H1 (cell line): Measurements from ENCODE around the gene MYLK4. TPM values are rescaled to one million over a fixed set of nuclear protein-coding genes. Genes with fewer than 3 reads are reported as not detected.

Source experiments
- BACH1 ChIP-seq: IDR thresholded peaks from 2 replicates; pipeline ENCODE4 v1.6.1; 2012; ENCODE audit warnings: low read length, improper control_type of control experiment
- CBX8 ChIP-seq: fragments of 300-800, 300-1000 bp; sonication (generic); IDR thresholded peaks from 2 replicates; pipeline ENCODE4 v1.7.1; 2016; ENCODE audit warnings: low read depth, low read length, borderline replicate concordance
- CHD7 ChIP-seq: fragments of 300-600 bp; sonication (generic); IDR thresholded peaks from 2 replicates; pipeline ENCODE4 v1.7.1; 2012; ENCODE audit warnings: low read length, moderate library complexity, mild to moderate bottlenecking, inconsistent platforms; ENCODE audit not compliant: insufficient replicate concordance
- E2F6 ChIP-seq: IDR thresholded peaks from 2 replicates; pipeline ENCODE4 v1.6.1; 2012; ENCODE audit warnings: inconsistent platforms
- FOSL1 ChIP-seq: IDR thresholded peaks from 2 replicates; pipeline ENCODE4 v1.6.1; 2011; ENCODE audit warnings: mild to moderate bottlenecking, low read depth, low read length, moderate library complexity; ENCODE audit not compliant: insufficient read depth
- POU5F1 ChIP-seq: IDR thresholded peaks from 2 replicates; pipeline ENCODE4 v1.6.1; 2011; ENCODE audit warnings: low read depth, mild to moderate bottlenecking, low read length, moderate library complexity
- RAD21 ChIP-seq, 2 experiments: IDR thresholded peaks in 1 of 2; conservative IDR thresholded peaks in 1 of 2; 2 replicates each; pipeline ENCODE4 v1.6.1; 2011; ENCODE audit warnings: low read depth in 2 of 2, low read length in 2 of 2, improper control_type of control experiment in 1 of 2, inconsistent platforms in 1 of 2, mild to moderate bottlenecking in 1 of 2, moderate library complexity in 1 of 2
- SP2 ChIP-seq: IDR thresholded peaks from 2 replicates; pipeline ENCODE4 v1.6.1; 2012; ENCODE audit warnings: mild to moderate bottlenecking, low read length, inconsistent platforms
- SP4 ChIP-seq: IDR thresholded peaks from 2 replicates; pipeline ENCODE4 v1.6.1; 2012; ENCODE audit warnings: low read length, inconsistent platforms
- SRF ChIP-seq: IDR thresholded peaks from 2 replicates; pipeline ENCODE4 v1.6.1; 2011; ENCODE audit warnings: mild to moderate bottlenecking, low read depth, low read length, moderate library complexity
- TAF7 ChIP-seq: optimal IDR thresholded peaks from 2 replicates; pipeline ENCODE3; 2011; ENCODE audit warnings: low read depth, mild to moderate bottlenecking, inconsistent platforms, low read length, moderate library complexity, borderline replicate concordance
- TCF12 ChIP-seq: IDR thresholded peaks from 2 replicates; pipeline ENCODE4 v1.6.1; 2011; ENCODE audit warnings: low read depth, mild to moderate bottlenecking, low read length
- polyA plus RNA-seq, 7 experiments: library from polyadenylated mRNA; depleted of rRNA in 3 of 7; stranded (reverse) in 5 of 7; unstranded in 2 of 7; fragments of >200 nt in 5 of 7; fragments of 200-250 nt in 2 of 7; gene quantifications; 1 replicate in 5 of 7; 2 replicates in 1 of 7; 4 replicates in 1 of 7; pipeline versions ENCODE4 v1.2.1 to v1.2.3, GENCODE V29; 2011 to 2013; ENCODE audit warnings: missing spikeins in 2 of 7, mixed read lengths in 2 of 7
- total RNA-seq: library from RNA; stranded (reverse); fragmentation: NEBNext Ultra II Directional; extraction: Animal tissue kit (Norgen Biotek cat#: 25700); gene quantifications from 2 replicates; pipeline ENCODE4 v1.2.1, GENCODE V29; 2021

Gene MYLK4
- total and polyA plus RNA-seq, 2 of the 8 experiments (the other 6 are each of a cell fraction or from before 2014, with no cell fraction given), result 0.11 to 0.17 TPM

DNA sequence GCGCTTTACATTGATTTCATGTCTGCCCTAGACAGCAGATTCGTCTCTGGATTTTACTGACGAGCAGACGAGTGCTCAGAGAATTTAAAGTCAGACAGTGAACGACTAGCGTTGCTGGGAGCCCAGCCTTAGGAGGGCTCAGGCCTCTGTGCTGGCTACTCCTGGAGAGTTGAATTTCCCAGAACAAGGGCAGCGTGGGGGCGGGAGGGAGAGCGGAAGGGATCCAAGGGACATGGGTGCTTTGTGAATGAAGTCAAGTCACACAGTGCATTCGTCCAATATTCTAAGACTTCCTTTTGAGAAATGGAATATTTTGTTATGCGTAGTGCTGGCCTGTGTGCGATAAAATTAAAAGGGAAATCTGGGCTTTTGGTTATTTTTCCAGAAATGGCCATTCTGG, 126.5 kb downstream of the MYLK4 start (continued):
- TF ChIP-seq CHD7 (no peak), TAF7 (no peak), POU5F1 (no peak), FOSL1 (no peak), TCF12 (no peak), RAD21 (IDR thresholded peaks at IDR 0.05 in 1 of 2, conservative IDR thresholded peaks at IDR 0.05 in 1 of 2; ENCODE audit: low read depth in 2 of 2, low read length in 2 of 2) (no peak), E2F6 (no peak), SP4 (no peak), SP2 (no peak), CBX8 (no peak), SRF (no peak), BACH1 (no peak)
